IMR-90 (cell line): ENCODE measurements around the gene TCP11. TPM values are rescaled to one million over a fixed set of nuclear protein-coding genes. Genes with fewer than 3 reads are reported as not detected.

Experiments
- ATAC-seq: fragments of 200-7000 bp; cut with Tn5 transposase; 2 replicates; pipeline ENCODE4 v1.9.1; 2020; ENCODE audit warnings: low read depth, mild to moderate bottlenecking, moderate library complexity
- BruUV-seq: library from RNA; stranded (reverse); fragments of 400-500 nt; replicated peaks from 2 replicates; lab custom pipeline; 2021; lab: Mats Ljungman, UMichigan
- CTCF ChIA-PET: fragments of 300-600 bp; formaldehyde crosslinking; extraction: SDS; loops from one replicate; lab custom pipeline; 2021; ENCODE audit warnings: antibody characterized with exemption; lab: Yijun Ruan, JAX
- POLR2A ChIA-PET: fragments of 300-600 bp; sonication (Branson Sonifier 250); formaldehyde crosslinking; loops from one replicate; lab custom pipeline; 2022; ENCODE audit warnings: antibody characterized with exemption; ENCODE audit not compliant: unreplicated experiment; lab: Charles Lee
- DNase-seq: peaks from one replicate; pipeline ENCODE4 v3.0.0; 2013
- H2AFZ ChIP-seq: replicated peaks from 2 replicates; pipeline ENCODE3; 2013; ENCODE audit warnings: low read length, mild to moderate bottlenecking; ENCODE audit not compliant: poor library complexity
- H2AK5ac ChIP-seq: 2 replicates; pipeline ENCODE4 v1.6.1; 2013; ENCODE audit warnings: low read depth, low read length, inconsistent platforms
- H2AK9ac ChIP-seq: replicated peaks from 2 replicates; pipeline ENCODE3; 2013; ENCODE audit warnings: mild to moderate bottlenecking, low read depth, low read length, moderate library complexity; ENCODE audit not compliant: poor library complexity
- H2BK120ac ChIP-seq: 2 replicates; pipeline ENCODE4 v1.6.1; 2013; ENCODE audit warnings: low read depth, low read length, inconsistent platforms
- H2BK15ac ChIP-seq: 3 replicates; pipeline ENCODE4 v1.6.1; 2013; ENCODE audit warnings: low read depth, low read length, inconsistent platforms
- H2BK20ac ChIP-seq: 2 replicates; pipeline ENCODE4 v1.6.1; 2013; ENCODE audit warnings: low read depth, mild to moderate bottlenecking, inconsistent platforms, low read length, moderate library complexity
- H2BK5ac ChIP-seq: 2 replicates; pipeline ENCODE4 v1.6.1; 2013; ENCODE audit warnings: mild to moderate bottlenecking, low read depth, low read length, inconsistent platforms; ENCODE audit not compliant: poor library complexity, severe bottlenecking
- H3K14ac ChIP-seq: replicated peaks from 2 replicates; pipeline ENCODE4 v1.6.1; 2013; ENCODE audit warnings: low read depth, low read length, inconsistent platforms
- H3K18ac ChIP-seq: 2 replicates; pipeline ENCODE4 v1.6.1; 2013; ENCODE audit warnings: low read depth, low read length, control low read depth
- H3K23ac ChIP-seq: 2 replicates; pipeline ENCODE4 v1.6.1; 2013; ENCODE audit warnings: low read depth, low read length, inconsistent platforms
- H3K27ac ChIP-seq: 2 replicates; pipeline ENCODE4 v1.5.1; 2013; ENCODE audit warnings: mild to moderate bottlenecking, control low read depth, low read length; ENCODE audit not compliant: insufficient read depth
- H3K27me3 ChIP-seq: 2 replicates; pipeline ENCODE4 v1.6.1; 2013; ENCODE audit warnings: low read length; ENCODE audit not compliant: control insufficient read depth, insufficient read depth
- H3K36me3 ChIP-seq: 2 replicates; pipeline ENCODE4 v1.6.1; 2013; ENCODE audit warnings: low read length, mixed read lengths; ENCODE audit not compliant: control insufficient read depth, insufficient read depth
- H3K4ac ChIP-seq: 2 replicates; pipeline ENCODE4 v1.6.1; 2013; ENCODE audit warnings: low read depth, low read length, inconsistent platforms
- H3K4me1 ChIP-seq: 2 replicates; pipeline ENCODE4 v1.6.1; 2013; ENCODE audit warnings: low read length, mixed read lengths; ENCODE audit not compliant: control insufficient read depth, insufficient read depth
- H3K4me2 ChIP-seq: 2 replicates; pipeline ENCODE4 v1.6.1; 2013; ENCODE audit warnings: low read depth, mild to moderate bottlenecking, control low read depth, low read length, moderate library complexity
- H3K4me3 ChIP-seq: 2 replicates; pipeline ENCODE4 v1.5.1; 2013; ENCODE audit warnings: low read depth, mild to moderate bottlenecking, control low read depth, low read length, moderate library complexity; ENCODE audit not compliant: insufficient read depth
- H3K56ac ChIP-seq: 2 replicates; pipeline ENCODE4 v1.6.1; 2013; ENCODE audit warnings: low read length, inconsistent platforms; ENCODE audit not compliant: insufficient read depth; ENCODE audit errors: extremely low read depth
- H3K79me1 ChIP-seq, 2 experiments: 2 replicates each; pipeline ENCODE4 v1.6.1; 2013; ENCODE audit warnings: low read length in 2 of 2, inconsistent platforms in 1 of 2, low read depth in 1 of 2
- H3K9ac ChIP-seq: 2 replicates; pipeline ENCODE4 v1.6.1; 2013; ENCODE audit warnings: low read depth, low read length, control low read depth
- H3K9me1 ChIP-seq: 2 replicates; pipeline ENCODE4 v1.6.1; 2013; ENCODE audit warnings: low read length, inconsistent platforms; ENCODE audit not compliant: insufficient read depth
- H3K9me3 ChIP-seq: 2 replicates; pipeline ENCODE4 v1.6.1; 2013; ENCODE audit warnings: low read length; ENCODE audit not compliant: control insufficient read depth, insufficient read depth
- H4K20me1 ChIP-seq: 2 replicates; pipeline ENCODE4 v1.6.1; 2013; ENCODE audit warnings: low read length, inconsistent platforms; ENCODE audit not compliant: insufficient read depth
- H4K5ac ChIP-seq: 2 replicates; pipeline ENCODE4 v1.6.1; 2013; ENCODE audit warnings: mild to moderate bottlenecking, low read depth, low read length, control low read depth
- H4K8ac ChIP-seq, 2 experiments: 2 replicates each; pipeline ENCODE4 v1.6.1; 2013; ENCODE audit warnings: low read depth in 2 of 2, low read length in 2 of 2, control low read depth in 1 of 2, inconsistent platforms in 1 of 2
- H4K91ac ChIP-seq: 2 replicates; pipeline ENCODE4 v1.6.1; 2013; ENCODE audit warnings: low read depth, low read length, inconsistent platforms; ENCODE audit not compliant: insufficient read depth
- BHLHE40 ChIP-seq: fragments of 150-350 bp; IDR thresholded peaks from 2 replicates; pipeline ENCODE4 v1.6.1; 2016; ENCODE audit warnings: mild to moderate bottlenecking, low read depth, low read length
- CEBPB ChIP-seq: IDR thresholded peaks from 2 replicates; pipeline ENCODE4 v1.6.1; 2012; ENCODE audit warnings: low read depth, low read length, improper control_type of control experiment
- CHD1 ChIP-seq: IDR thresholded peaks from 2 replicates; pipeline ENCODE4 v1.6.1; 2012; ENCODE audit warnings: low read depth, low read length, improper control_type of control experiment
- MAFK ChIP-seq: IDR thresholded peaks from 2 replicates; pipeline ENCODE4 v1.6.1; 2012; ENCODE audit warnings: low read depth, low read length, improper control_type of control experiment
- NFE2L2 ChIP-seq: fragments of 150-350 bp; IDR thresholded peaks from 2 replicates; pipeline ENCODE4 v1.6.1; 2016; ENCODE audit warnings: low read depth, mild to moderate bottlenecking, low read length
- POLR2A ChIP-seq: IDR thresholded peaks from 2 replicates; pipeline ENCODE4 v1.6.1; 2012; ENCODE audit warnings: mild to moderate bottlenecking, low read depth, low read length
- RAD21 ChIP-seq: IDR thresholded peaks from 2 replicates; pipeline ENCODE4 v1.6.1; 2012; ENCODE audit warnings: low read length, improper control_type of control experiment
- WGBS, 2 experiments: methylation state at CpG; one replicate each; pipeline versions ENCODE4 v1.1.5 to v1.1.7; 2013; ENCODE audit warnings: missing lambda C conversion rate in 2 of 2; ENCODE audit not compliant: insufficient read length in 1 of 2; ENCODE audit errors: extremely low coverage in 2 of 2; 5-methylcytosine and 5-hydroxymethylcytosine counted together
- dilution Hi-C: fragments of 300-500 bp; cut with HindIII; formaldehyde crosslinking; loops from one replicate; pipeline ENCODE4 v1.14.3; 2018; ENCODE audit warnings: low sequenced_read_pairs; ENCODE audit not compliant: unreplicated experiment
- in situ Hi-C: fragments of 300-500 bp; cut with MboI; formaldehyde crosslinking; loops from 3 replicates; pipeline ENCODE4 v1.14.3; 2019; ENCODE audit warnings: low sequenced_read_pairs, inconsistent platforms, mixed read lengths
- intact Hi-C: fragments of 100-400 bp; cut with micrococcal nuclease; formaldehyde crosslinking; loops from 2 replicates; pipeline ENCODE4 v1.10.0; 2022
- polyA plus RNA-seq, 3 experiments: library from polyadenylated mRNA; depleted of rRNA; stranded (reverse); fragments of >200 nt; gene quantifications; 2 replicates each; pipeline ENCODE4 v1.2.3, GENCODE V29; 2012; ENCODE audit warnings: low replicate concordance in 1 of 3
- total RNA-seq: library from RNA; depleted of rRNA; stranded (reverse); fragments of >200 nt; gene quantifications from 2 replicates; pipeline ENCODE4 v1.2.3, GENCODE V29; 2012
- TF ChIP-seq, protein P1 (sequence below): fragments of 150-350 bp; IDR thresholded peaks from 2 replicates; pipeline ENCODE4 v1.6.1; 2017; ENCODE audit warnings: mild to moderate bottlenecking, antibody characterized with exemption, low read length, low read depth

Gene TCP11
- total and polyA plus RNA-seq, 2 of the 4 experiments (the other 2 are of a cell fraction) = 0.34 to 0.36 TPM

DNA sequence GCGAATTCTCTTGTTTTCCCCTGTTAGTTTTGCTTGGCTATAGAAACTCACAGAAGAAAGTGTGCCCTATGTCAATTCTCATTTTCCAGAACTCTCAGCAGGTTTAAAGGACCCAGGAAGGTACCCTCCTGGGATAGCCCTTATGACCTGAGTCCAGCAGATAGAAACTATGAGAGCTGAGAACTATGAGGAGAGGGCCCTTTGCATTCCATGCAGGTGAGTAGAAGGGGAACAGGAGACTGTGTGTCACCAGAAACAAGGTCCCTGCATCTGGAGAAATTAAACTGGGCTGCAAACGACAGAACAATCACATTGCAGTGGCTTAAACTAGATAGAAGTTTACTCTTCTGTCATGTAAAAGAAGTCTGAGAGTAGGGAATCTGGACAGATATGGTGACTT, 36.9 kb upstream of the TCP11 start:
- peak overlapping the region; percentile 40; the same call in 1 of the 2 replicates for H2AK5ac ChIP-seq
- H4K20me1 ChIP-seq = no peaks in the 10 kb centered on the region
- H2BK20ac ChIP-seq = peak overlapping the region; percentile 53; the same call in 1 of the 2 replicates
- H3K23ac ChIP-seq = peak overlapping the region; percentile 71; the same call in 1 of the 2 replicates
- H3K14ac ChIP-seq = peak overlapping the region; percentile 46
- H2AK9ac ChIP-seq = peak overlapping the region; percentile 39
- H3K9me1 ChIP-seq = peaks cover 29% of the 10 kb centered on the region
- in situ Hi-C loops = no loop called here
- ATAC-seq (no peak), DNase-seq (no peak)
- no peak overlapping the region for H2AFZ ChIP-seq
- 0 out of 2 replicates have a peak overlapping the region, but pooled peaks have one; percentile 26 for H3K18ac ChIP-seq
- TF ChIP-seq MAFK (no peak), CHD1 (no peak), NFE2L2 (no peak), RAD21 (no peak), BHLHE40 (no peak), POLR2A (no peak), CEBPB (no peak)
- TF ChIP-seq, protein P1, sequence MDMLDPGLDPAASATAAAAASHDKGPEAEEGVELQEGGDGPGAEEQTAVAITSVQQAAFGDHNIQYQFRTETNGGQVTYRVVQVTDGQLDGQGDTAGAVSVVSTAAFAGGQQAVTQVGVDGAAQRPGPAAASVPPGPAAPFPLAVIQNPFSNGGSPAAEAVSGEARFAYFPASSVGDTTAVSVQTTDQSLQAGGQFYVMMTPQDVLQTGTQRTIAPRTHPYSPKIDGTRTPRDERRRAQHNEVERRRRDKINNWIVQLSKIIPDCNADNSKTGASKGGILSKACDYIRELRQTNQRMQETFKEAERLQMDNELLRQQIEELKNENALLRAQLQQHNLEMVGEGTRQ = no peak
- H3K9me3 ChIP-seq = no peaks in the 10 kb centered on the region
- peaks cover 34% of the 10 kb centered on the region for H3K4me1 ChIP-seq
- ChIA-PET CTCF (no interaction called here), POLR2A (no interaction called here)
- H2BK120ac ChIP-seq = peak overlapping the region; percentile 61
- H3K4ac ChIP-seq = peak overlapping the region; percentile 81
- H3K4me2 ChIP-seq = no peak overlapping the region
- H3K27me3 ChIP-seq = no peaks in the 10 kb centered on the region
- dilution Hi-C loops = no loop called here
- 0 out of 2 replicates have a peak overlapping the region, but pooled peaks have one; percentile 11 for H4K91ac ChIP-seq
- H3K27ac ChIP-seq = no peak overlapping the region
- peak overlapping the region in 1 of 2 experiments; percentile 85; a peak in 3 of 4 replicates for H4K8ac ChIP-seq
- BruUV-seq = no TSS peak
- no peak overlapping the region; the same call in 1 of the 2 replicates for H4K5ac ChIP-seq
- H2BK15ac ChIP-seq = peak overlapping the region; percentile 90; the same call in 2 of the 3 replicates
- intact Hi-C loops = no loop called here
- 60% methylated on average over 1 of the region's 2 CpGs; no CpG with 5 or more reads in 1 of the 2 experiments for WGBS, 2 experiments
- H2BK5ac ChIP-seq = peak overlapping the region; percentile 69
- no peak overlapping the region for H3K56ac ChIP-seq
- 0 out of 4 replicates have a peak, but pooled peaks cover 0 to 2% of the 10 kb centered on the region in 2 experiments for H3K79me1 ChIP-seq
- H3K36me3 ChIP-seq = no peaks in the 10 kb centered on the region
- no peak overlapping the region for H3K4me3 ChIP-seq
- H3K9ac ChIP-seq = no peak overlapping the region
